ENCODE measurements around the gene JAG1.

Gene JAG1

DNA sequence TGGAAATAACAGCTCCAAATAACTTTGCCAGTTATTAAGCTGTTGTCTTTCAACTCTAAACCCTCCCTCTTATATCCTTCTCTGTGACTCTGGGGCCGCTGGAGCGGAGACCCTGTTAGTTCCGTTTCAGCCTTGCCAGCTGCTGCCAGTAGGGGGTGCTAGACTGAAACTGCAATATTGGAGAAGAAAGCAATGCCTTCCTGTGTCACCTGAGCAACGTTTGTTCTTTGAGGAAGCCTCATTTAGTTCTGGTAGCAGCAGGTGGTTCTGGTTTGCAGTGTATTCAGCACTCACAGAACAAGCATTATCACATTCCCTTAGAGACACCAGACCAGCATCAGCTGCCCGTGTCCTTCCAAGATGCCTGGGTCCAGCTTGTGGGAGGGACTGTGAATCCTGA, 22.9 kb upstream of the JAG1 start:
- DNase-seq, result no peak

DNA sequence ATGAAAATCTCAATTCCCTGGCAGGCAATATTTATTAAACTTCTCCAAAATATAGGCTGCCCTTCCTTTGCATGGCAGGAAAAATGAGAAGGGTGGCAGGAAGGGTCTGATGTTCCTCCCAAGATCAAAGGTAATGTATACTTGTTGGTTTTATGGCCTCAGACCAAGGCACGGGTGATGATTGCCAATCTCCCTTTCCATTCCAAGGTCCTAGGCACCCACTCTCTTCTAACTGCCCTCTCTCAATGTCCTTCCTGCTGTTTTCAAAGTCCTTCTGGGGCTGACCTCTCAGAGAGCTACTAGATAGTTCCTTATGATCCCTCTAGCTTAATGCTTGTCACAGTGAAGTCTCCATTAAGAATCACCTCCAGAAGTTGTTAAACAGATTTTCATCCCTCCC, 15.6 kb upstream of the JAG1 start:
- no peak for DNase-seq

GRCh38 chr20:10687895-10688294, 14.1 kb upstream of the JAG1 start:
- no peak for DNase-seq

DNA sequence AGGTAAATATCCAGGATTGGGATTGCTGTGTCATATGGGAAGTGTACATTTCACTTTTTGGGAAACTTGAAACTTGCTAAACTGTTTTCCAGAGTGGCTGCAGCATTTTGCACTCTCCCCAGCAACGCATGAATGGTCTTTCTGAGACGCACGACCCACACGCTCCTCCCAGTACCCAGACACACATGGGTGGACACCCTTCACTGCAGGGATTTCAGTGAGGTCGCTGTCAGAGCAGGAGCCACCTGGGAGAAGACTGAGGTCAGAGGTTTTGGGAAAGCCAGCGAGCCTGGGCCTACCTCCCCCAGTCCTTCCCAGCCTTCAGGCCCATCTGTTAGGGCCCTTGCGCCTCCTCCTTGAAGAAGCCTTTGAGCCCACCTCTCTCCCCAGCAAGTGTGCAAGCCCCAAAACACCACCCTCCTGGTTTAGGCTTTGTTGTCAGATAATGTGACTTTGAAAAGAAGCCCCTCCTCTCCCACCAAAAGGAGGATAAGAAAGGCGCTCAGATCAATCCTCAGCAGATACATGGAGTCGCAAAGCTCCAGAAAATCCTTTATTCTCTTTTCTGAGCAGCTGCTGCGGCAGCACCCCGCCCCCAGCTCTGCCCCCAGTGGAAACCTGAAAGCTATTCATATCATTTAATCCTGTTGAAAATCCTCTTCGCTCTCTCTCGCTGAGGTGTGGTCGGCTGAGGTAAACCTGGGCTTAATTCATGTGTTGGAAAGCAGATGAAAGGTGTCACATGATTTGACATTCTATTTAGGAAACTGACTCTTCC, 12.7 kb upstream of the JAG1 start:
- DNase-seq, result no peak

- DNase-seq, result no peak
Observed at GRCh38 chr20:10683537-10683936, 9.7 kb upstream of the JAG1 start.

DNA sequence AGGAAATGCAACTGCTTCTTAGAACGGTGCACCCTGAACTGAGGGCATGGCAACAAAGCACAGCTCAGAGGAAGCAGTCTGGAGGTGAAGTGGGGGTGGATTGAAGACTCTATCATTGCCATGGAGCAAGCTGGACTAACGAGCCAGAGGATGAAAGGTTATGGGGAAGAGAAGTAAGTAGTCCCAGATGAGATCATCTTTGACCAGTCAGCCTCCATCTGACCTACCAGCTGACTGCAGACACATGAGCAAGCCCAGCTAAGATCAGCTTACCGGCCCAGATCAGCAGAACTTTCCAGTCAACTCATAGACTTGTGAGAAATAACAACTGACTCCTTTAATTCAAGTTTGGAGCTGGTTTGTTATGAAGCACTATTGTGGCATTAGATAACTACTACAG, 9.1 kb upstream of the JAG1 start:
- DNase-seq, result no peak

- no peak for DNase-seq
Observed at GRCh38 chr20:10681494-10681893, 7.7 kb upstream of the JAG1 start.

GRCh38 chr20:10680571-10680970, 6.8 kb upstream of the JAG1 start:
- no peak for DNase-seq

DNA sequence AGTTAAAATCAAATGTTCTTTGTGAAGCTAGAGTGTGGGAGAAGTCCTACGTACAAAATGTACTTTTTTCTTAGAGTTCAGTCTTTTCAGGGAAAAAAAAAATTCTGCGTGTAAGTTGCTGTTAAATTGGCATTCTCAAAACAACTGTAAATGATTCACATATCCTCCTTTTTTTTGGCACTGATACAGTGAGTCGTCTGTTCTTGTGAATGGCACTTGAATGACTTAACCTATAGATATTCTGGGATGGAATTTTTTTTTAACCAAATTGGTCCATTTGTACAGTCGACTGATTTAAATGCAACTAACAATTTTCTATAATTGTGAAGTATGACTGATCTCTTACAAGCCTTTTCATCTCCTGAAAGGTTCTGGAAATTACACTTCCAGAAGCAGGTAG, 5.5 kb upstream of the JAG1 start:
- no peak for DNase-seq

- DNase-seq, result no peak
Observed at GRCh38 chr20:10676518-10676917, 2.7 kb upstream of the JAG1 start.

- no peak for DNase-seq
Observed at GRCh38 chr20:10675450-10675848, 1.6 kb upstream of the JAG1 start.

GRCh38 chr20:10674684-10675449, 1.1 kb upstream of the JAG1 start:
- DNase-seq, result peak; percentile 90

GRCh38 chr20:10673176-10673841, 490 bp downstream of the JAG1 start:
- DNase-seq, result no peak

DNA sequence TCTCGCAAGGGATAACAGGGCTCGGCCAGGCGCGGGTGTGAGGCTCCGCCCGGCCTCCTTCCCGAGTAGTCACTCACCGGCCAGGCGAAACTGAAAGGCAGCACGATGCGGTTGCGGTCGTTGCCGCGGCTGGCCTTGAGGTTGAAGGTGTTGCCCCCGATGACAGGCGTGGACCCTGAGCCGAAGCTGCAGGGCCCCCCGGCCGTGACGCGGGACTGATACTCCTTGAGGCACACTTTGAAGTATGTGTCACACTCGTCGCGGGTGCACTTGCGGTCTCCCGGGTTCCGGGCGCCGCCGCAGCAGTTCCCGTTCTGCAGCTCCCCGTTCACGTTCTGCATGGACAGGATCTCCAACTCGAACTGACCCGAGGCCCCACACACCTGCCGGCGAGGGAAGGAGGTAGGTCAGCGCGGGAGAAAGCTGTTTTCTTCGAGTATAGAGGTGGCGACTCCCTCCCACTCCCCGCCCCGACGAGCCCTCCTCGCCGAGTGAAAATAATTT, 1.1 kb downstream of the JAG1 start:
- DNase-seq, result peak; percentile 62

GRCh38 chr20:10671919-10672623, 1.7 kb downstream of the JAG1 start:
- peak; percentile 90 for DNase-seq

GRCh38 chr20:10671221-10671918, 2.4 kb downstream of the JAG1 start:
- DNase-seq, result peak; percentile 87

- DNase-seq, result no peak
Observed at GRCh38 chr20:10670501-10671220, 3.1 kb downstream of the JAG1 start.

DNA sequence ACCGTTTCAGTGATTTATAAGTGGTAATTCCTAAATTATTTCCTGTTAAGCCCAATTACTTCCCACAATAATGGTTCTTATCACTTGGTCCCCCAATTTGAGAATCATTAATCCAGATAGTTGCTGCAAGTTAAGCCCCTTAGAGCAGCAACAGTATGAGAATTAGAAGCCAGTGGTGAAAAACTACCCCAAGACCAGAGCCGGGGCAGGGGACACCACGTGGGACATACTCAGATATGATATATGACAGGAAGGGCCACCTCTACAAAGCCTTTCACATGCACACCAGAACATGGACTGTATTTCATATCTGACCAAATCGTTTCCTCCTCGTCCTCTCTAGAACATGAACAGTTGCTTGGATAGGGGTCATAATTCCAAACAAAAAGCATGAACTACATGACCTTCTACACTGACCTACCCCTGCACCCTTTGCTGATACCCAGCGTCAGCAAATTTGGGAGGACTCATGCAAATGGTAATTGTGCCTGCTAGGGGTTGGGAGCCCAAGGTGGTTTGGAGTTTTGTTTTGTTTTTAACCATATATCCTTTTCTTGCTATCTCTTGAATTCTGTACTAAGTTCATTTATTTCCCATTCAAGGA, 3.9 kb downstream of the JAG1 start:
- DNase-seq, result no peak

- no peak for DNase-seq
Observed at GRCh38 chr20:10668677-10669368, 5.0 kb downstream of the JAG1 start.

DNA sequence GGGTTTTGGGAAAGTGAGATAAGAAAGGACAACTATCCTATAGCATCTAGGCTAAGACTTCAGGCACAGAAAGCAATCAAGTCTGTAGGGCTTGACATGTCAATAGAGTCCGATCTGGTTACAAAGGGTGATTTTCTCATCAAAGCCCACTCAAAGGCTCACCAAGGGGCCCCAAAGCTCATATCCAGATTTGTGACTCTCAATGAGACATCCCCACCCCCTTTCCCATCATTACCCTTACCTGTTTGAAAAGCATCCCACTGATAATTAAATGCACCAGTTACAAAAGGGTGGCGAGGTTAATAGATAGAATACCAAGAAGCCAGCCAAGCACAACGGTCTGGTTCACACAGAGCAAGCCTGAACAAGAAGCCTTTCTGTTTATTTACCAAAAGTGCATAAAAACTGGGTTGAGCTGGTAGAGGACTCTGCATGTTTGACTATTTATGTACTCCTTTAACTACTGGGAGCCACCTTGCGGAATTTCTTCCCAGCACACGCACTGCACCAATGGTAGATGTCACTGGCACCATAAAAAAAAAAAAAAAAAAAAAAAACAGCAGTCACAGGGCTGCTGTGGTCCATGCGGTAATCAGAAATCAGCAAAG, 6.1 kb downstream of the JAG1 start:
- no peak for DNase-seq
